Measurements from ENCODE around the gene NF2. TPM values are rescaled to one million over a fixed set of nuclear protein-coding genes. Genes with fewer than 3 reads are reported as not detected.

Gene NF2
- polyA plus RNA-seq, 3 donors = 7.7 to 15.5 (median 8.4) TPM

DNA sequence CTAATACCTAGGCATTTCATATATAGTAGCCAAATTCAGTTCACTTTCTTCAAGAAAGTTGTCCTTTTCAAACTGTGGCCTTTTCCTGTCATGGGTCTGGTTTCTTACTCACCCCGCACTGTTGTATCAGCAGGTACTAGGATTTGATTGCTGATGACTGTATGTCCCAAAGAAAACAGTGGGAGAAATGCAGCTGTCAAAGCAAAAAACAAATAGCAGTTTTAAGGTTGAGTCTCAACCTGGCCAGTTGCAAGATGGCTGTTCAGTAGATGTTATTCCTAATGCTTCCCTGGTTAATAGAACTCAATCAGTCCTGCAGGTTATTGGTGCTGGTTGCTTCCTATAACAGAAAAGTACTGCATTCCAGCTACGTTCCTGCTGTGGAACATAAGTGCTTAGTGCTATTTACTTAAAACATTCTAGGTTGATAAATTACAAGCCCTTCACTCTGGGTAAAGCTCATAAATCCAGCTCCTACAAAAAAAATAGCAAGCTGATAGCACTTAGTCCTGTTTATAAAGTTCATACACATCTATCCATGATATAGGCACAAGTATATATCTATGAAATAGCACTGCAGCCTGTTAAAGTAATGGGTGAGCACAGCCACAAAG lies 26.6 kb downstream of the NF2 start:
- Histone ChIP-seq H2AFZ (ENCODE audit: insufficient read depth, low read depth, low read length, poor library complexity, severe bottlenecking) (no peak overlapping the region), H3K36me3 (replicated peaks in 1 of 2; ENCODE audit: control insufficient read depth in 1 of 2, insufficient read depth in 2 of 2, low read length in 2 of 2) (no peaks in the 10 kb centered on the region), H3K79me2 (ENCODE audit: insufficient read depth, low read length) (peaks cover 83% of the 10 kb centered on the region), H3K9ac (ENCODE audit: insufficient read depth, low read length, poor library complexity, severe bottlenecking) (no peak overlapping the region), H4K20me1 (ENCODE audit: insufficient read depth, low read length) (peaks cover 100% of the 10 kb centered on the region), H3K9me3 (replicated peaks in 1 of 2; ENCODE audit: control insufficient read depth in 1 of 2, insufficient read depth in 1 of 2, low read length in 2 of 2) (no peaks in the 10 kb centered on the region), H3K4me3 (replicated peaks in 1 of 3; ENCODE audit: low read depth in 2 of 3, low read length in 3 of 3) (no peak overlapping the region), H3K4me2 (replicated peaks; ENCODE audit: extremely low read depth, low read length, poor library complexity, severe bottlenecking) (no peak overlapping the region), H3K27ac (ENCODE audit: low read depth in 1 of 2, low read length in 2 of 2) (no peak overlapping the region), H3K4me1 (ENCODE audit: control insufficient read depth in 1 of 2, insufficient read depth in 2 of 2, low read length in 2 of 2) (peaks cover 5 to 10% of the 10 kb centered on the region in 2 donors), H3K27me3 (ENCODE audit: control insufficient read depth in 2 of 2, insufficient read depth in 2 of 2, low read length in 2 of 2) (no peaks in the 10 kb centered on the region)
- TF ChIP-seq, protein P1, sequence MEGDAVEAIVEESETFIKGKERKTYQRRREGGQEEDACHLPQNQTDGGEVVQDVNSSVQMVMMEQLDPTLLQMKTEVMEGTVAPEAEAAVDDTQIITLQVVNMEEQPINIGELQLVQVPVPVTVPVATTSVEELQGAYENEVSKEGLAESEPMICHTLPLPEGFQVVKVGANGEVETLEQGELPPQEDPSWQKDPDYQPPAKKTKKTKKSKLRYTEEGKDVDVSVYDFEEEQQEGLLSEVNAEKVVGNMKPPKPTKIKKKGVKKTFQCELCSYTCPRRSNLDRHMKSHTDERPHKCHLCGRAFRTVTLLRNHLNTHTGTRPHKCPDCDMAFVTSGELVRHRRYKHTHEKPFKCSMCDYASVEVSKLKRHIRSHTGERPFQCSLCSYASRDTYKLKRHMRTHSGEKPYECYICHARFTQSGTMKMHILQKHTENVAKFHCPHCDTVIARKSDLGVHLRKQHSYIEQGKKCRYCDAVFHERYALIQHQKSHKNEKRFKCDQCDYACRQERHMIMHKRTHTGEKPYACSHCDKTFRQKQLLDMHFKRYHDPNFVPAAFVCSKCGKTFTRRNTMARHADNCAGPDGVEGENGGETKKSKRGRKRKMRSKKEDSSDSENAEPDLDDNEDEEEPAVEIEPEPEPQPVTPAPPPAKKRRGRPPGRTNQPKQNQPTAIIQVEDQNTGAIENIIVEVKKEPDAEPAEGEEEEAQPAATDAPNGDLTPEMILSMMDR (IDR thresholded peaks at IDR 0.05) = no peak
- H3K9me3 Mint-ChIP-seq = peaks cover 0 to 3% (median 0%) of the 10 kb centered on the region in 7 donors
- H3K27ac Mint-ChIP-seq = no peak overlapping the region
- 100% methylated on average over 1 of the region's 2 CpGs for WGBS (ENCODE audit: insufficient coverage)
- peaks cover 0 to 2% (median 0%) of the 10 kb centered on the region in 3 donors for H3K27me3 Mint-ChIP-seq (ENCODE audit: low read depth in 3 of 3)
- no peak overlapping the region for H3K4me3 Mint-ChIP-seq
- intact Hi-C loops (cut with micrococcal nuclease) = loop anchor here (10.0 kb wide), 2 partner anchors 375 to 455 kb away; partner anchors contain the start of gene HORMAD2 (in 1 of the 2)
- no peak for DNase-seq
- peaks cover 0 to 6% of the 10 kb centered on the region in 2 donors for H3K36me3 Mint-ChIP-seq
- peaks cover 32% of the 10 kb centered on the region for H3K4me1 Mint-ChIP-seq

DNA sequence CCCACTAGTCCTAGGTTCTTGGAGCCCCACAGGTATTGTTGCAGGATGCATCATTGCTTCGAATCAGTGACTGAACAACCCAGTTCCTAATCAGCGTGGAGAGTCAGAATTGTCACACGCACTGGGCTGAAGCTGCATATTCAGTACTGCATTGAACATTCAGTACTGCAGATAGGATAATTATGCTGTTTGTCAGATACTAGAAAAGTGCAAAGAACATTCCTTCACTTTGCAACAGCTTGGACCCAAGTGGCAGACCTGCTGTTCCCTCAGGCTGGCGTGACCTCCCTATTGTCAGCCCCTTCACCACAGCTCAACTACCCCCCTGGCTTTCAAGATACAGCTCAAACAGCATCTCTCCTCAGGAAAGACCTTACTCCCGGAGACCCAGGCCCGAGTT lies 27.6 kb downstream of the NF2 start:
- H3K9ac ChIP-seq (ENCODE audit: insufficient read depth, low read length, poor library complexity, severe bottlenecking) = no peak overlapping the region
- H3K4me3 ChIP-seq (replicated peaks in 1 of 3; ENCODE audit: low read depth in 2 of 3, low read length in 3 of 3) = no peak overlapping the region
- H4K20me1 ChIP-seq (ENCODE audit: insufficient read depth, low read length) = peaks cover 100% of the 10 kb centered on the region
- Mint-ChIP-seq H3K27ac (no peak overlapping the region), H3K4me3 (no peak overlapping the region), H3K36me3 (peaks cover 0 to 6% of the 10 kb centered on the region in 2 donors), H3K27me3 (ENCODE audit: low read depth in 3 of 3) (peaks cover 0 to 2% (median 0%) of the 10 kb centered on the region in 3 donors), H3K4me1 (peaks cover 30% of the 10 kb centered on the region), H3K9me3 (peaks cover 0 to 3% (median 0%) of the 10 kb centered on the region in 7 donors)
- H2AFZ ChIP-seq (ENCODE audit: insufficient read depth, low read depth, low read length, poor library complexity, severe bottlenecking) = no peak overlapping the region
- H3K4me2 ChIP-seq (replicated peaks; ENCODE audit: extremely low read depth, low read length, poor library complexity, severe bottlenecking) = no peak overlapping the region
- no peaks in the 10 kb centered on the region for H3K9me3 ChIP-seq (replicated peaks in 1 of 2; ENCODE audit: control insufficient read depth in 1 of 2, insufficient read depth in 1 of 2, low read length in 2 of 2)
- TF ChIP-seq, protein P1 (IDR thresholded peaks at IDR 0.05) = no peak
- H3K79me2 ChIP-seq (ENCODE audit: insufficient read depth, low read length) = peaks cover 80% of the 10 kb centered on the region
- H3K27ac ChIP-seq (ENCODE audit: low read depth in 1 of 2, low read length in 2 of 2) = no peak overlapping the region
- DNase-seq = no peak
- H3K4me1 ChIP-seq (ENCODE audit: control insufficient read depth in 1 of 2, insufficient read depth in 2 of 2, low read length in 2 of 2) = peaks cover 5 to 9% of the 10 kb centered on the region in 2 donors
- intact Hi-C loops (cut with micrococcal nuclease) = loop anchor here (10.0 kb wide), 1 partner anchor 374 kb away; no protein-coding TSS in a partner anchor
- no peaks in the 10 kb centered on the region for H3K36me3 ChIP-seq (replicated peaks in 1 of 2; ENCODE audit: control insufficient read depth in 1 of 2, insufficient read depth in 2 of 2, low read length in 2 of 2)
- no peaks in the 10 kb centered on the region for H3K27me3 ChIP-seq (ENCODE audit: control insufficient read depth in 2 of 2, insufficient read depth in 2 of 2, low read length in 2 of 2)
- 97% methylated on average over 6 of the region's 6 CpGs for WGBS (ENCODE audit: insufficient coverage)
